ENCODE data around the gene RSPO3.

GRCh38 chr6:127103482-127103881, 15.0 kb upstream of the RSPO3 start:
- TF ChIP-seq CTCF (IDR thresholded peaks at IDR 0.05; ENCODE audit: low read length) (no peak), EZH2 (IDR thresholded peaks at IDR 0.05; ENCODE audit: borderline replicate concordance, low read length) (no peak)
